GM19043 (cell line): ENCODE measurements around the gene CD2.

Source experiments
- ATAC-seq: cut with Tn5 transposase; IDR thresholded peaks from one replicate; pipeline ENCODE4 v1.9.1; 2021; ENCODE audit warnings: low read depth; ENCODE audit not compliant: unreplicated experiment

The CD2 gene

GRCh38 chr1:116754198-116754977, at the start of gene CD2:
Gene CD2, plus strand, starts transcription at chr1:116754430. Its CDS starts 63 bp downstream, at chr1:116754493.
- no peak for ATAC-seq

- ATAC-seq = no peak
Observed at GRCh38 chr1:116706123-116706522, 48.1 kb upstream of the CD2 start.

GRCh38 chr1:116706841-116707240, 47.4 kb upstream of the CD2 start:
- ATAC-seq = no peak

GRCh38 chr1:116708255-116708900, 45.9 kb upstream of the CD2 start:
- ATAC-seq = no peak

- no peak for ATAC-seq
Observed at GRCh38 chr1:116709666-116710167, 44.5 kb upstream of the CD2 start.

- ATAC-seq = no peak
Observed at GRCh38 chr1:116710420-116711262, 43.6 kb upstream of the CD2 start.

GRCh38 chr1:116711263-116711840, 42.9 kb upstream of the CD2 start:
- no peak for ATAC-seq

- ATAC-seq = no peak
Observed at GRCh38 chr1:116712510-116712909, 41.7 kb upstream of the CD2 start.

GRCh38 chr1:116713474-116713873, 40.8 kb upstream of the CD2 start:
- ATAC-seq = no peak

GRCh38 chr1:116716391-116716790, 37.8 kb upstream of the CD2 start:
- ATAC-seq = no peak

GRCh38 chr1:116717318-116717717, 36.9 kb upstream of the CD2 start:
- ATAC-seq = no peak

GRCh38 chr1:116720364-116721038, 33.7 kb upstream of the CD2 start:
- ATAC-seq = no peak

- ATAC-seq = no peak
Observed at GRCh38 chr1:116721039-116721405, 33.2 kb upstream of the CD2 start.

GRCh38 chr1:116721451-116722007, 32.7 kb upstream of the CD2 start:
- no peak for ATAC-seq

- ATAC-seq = no peak
Observed at GRCh38 chr1:116722016-116722838, 32.0 kb upstream of the CD2 start.

GRCh38 chr1:116724765-116725375, 29.4 kb upstream of the CD2 start:
- ATAC-seq = no peak

GRCh38 chr1:116725798-116726197, 28.4 kb upstream of the CD2 start:
- no peak for ATAC-seq
